Loucy (cell line): ENCODE results near the gene DHRS4L2.
A peak's percentile ranks its signal among the peaks of the same experiment; 100 is the strongest.
"Not testable (repeated sequence)": the region's sequence is repeated elsewhere in the genome, so short reads cannot be mapped to it uniquely, and the experiment has no call there.

ENCODE experiments used
- H2AFZ ChIP-seq: fragments of 200-600 bp; sonication (generic); 2 replicates; pipeline ENCODE4 v1.6.0; 2016; ENCODE audit warnings: antibody characterized with exemption, mild to moderate bottlenecking, low read length, moderate library complexity
- H3F3A ChIP-seq: fragments of 200-600 bp; 2 replicates; pipeline ENCODE4 v1.6.0; 2016; ENCODE audit warnings: antibody characterized with exemption, low read depth, mild to moderate bottlenecking
- H3K27me3 ChIP-seq: fragments of 200-600 bp; sonication (generic); 2 replicates; pipeline ENCODE4 v1.6.1; 2014; ENCODE audit warnings: low read length, mild to moderate bottlenecking; ENCODE audit not compliant: insufficient read depth, poor library complexity, severe bottlenecking
- H3K36me3 ChIP-seq: fragments of 200-600 bp; sonication (generic); 2 replicates; pipeline ENCODE4 v1.6.1; 2016; ENCODE audit warnings: low read length; ENCODE audit not compliant: insufficient read depth
- H3K4me1 ChIP-seq: fragments of 200-600 bp; sonication (generic); 2 replicates; pipeline ENCODE4 v1.5.1; 2014; ENCODE audit warnings: low read length, mild to moderate bottlenecking; ENCODE audit not compliant: insufficient read depth, poor library complexity, severe bottlenecking
- H3K4me2 ChIP-seq: fragments of 200-600 bp; sonication (generic); 2 replicates; pipeline ENCODE4 v1.6.0; 2014; ENCODE audit warnings: antibody characterized with exemption, low read length, low read depth, mild to moderate bottlenecking; ENCODE audit not compliant: poor library complexity, severe bottlenecking
- H3K4me3 ChIP-seq: fragments of 200-600 bp; sonication (generic); 2 replicates; pipeline ENCODE4 v1.5.1; 2014; ENCODE audit warnings: low read length, mild to moderate bottlenecking, mixed read lengths; ENCODE audit not compliant: poor library complexity, severe bottlenecking
- H3K79me2 ChIP-seq: fragments of 200-600 bp; sonication (generic); 2 replicates; pipeline ENCODE4 v1.6.1; 2014; ENCODE audit warnings: low read length; ENCODE audit not compliant: insufficient read depth
- H3K9ac ChIP-seq: fragments of 200-600 bp; sonication (generic); 2 replicates; pipeline ENCODE4 v1.6.0; 2014; ENCODE audit warnings: mild to moderate bottlenecking, low read depth, low read length, moderate library complexity; ENCODE audit not compliant: poor library complexity, severe bottlenecking
- H3K9me2 ChIP-seq: fragments of 200-600 bp; sonication (generic); replicated peaks from 2 replicates; pipeline ENCODE4 v1.6.1; 2016; ENCODE audit warnings: low read depth, low read length, mixed read lengths
- H3K9me3 ChIP-seq: fragments of 200-600 bp; sonication (generic); 2 replicates; pipeline ENCODE4 v1.6.1; 2014; ENCODE audit warnings: mild to moderate bottlenecking, antibody characterized with exemption, low read length, low read depth; ENCODE audit not compliant: insufficient read depth
- H4K20me1 ChIP-seq: fragments of 200-600 bp; sonication (generic); 2 replicates; pipeline ENCODE4 v1.6.0; 2014; ENCODE audit warnings: antibody characterized with exemption, low read length, mild to moderate bottlenecking; ENCODE audit not compliant: insufficient read depth, poor library complexity, severe bottlenecking

DHRS4L2 gene

DNA sequence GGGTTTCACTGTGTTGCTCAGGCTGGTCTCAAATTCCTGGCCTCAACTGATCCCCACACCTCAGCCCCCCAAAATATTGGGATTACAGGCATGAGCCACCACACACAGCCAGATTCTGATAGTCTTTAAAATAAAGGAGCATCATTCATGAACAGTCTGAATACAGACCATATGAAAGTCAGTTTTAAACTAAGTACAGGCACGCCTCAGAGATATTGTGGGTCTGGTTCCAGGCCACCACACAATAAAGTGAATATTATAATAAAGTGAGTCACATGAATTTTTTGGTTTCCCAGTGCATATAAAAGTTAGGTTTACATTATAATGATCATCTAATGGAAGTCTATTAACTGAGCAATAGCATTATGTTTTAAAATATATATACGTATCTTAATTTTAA, 8.1 kb downstream of the DHRS4L2 start:
- not testable (repeated sequence) for H3K9me2 ChIP-seq, H3K79me2 ChIP-seq, H3K27me3 ChIP-seq, H3K9ac ChIP-seq, H3K4me3 ChIP-seq, H3K36me3 ChIP-seq, H2AFZ ChIP-seq, H3K4me1 ChIP-seq, H4K20me1 ChIP-seq, H3F3A ChIP-seq, H3K9me3 ChIP-seq, H3K4me2 ChIP-seq

DNA sequence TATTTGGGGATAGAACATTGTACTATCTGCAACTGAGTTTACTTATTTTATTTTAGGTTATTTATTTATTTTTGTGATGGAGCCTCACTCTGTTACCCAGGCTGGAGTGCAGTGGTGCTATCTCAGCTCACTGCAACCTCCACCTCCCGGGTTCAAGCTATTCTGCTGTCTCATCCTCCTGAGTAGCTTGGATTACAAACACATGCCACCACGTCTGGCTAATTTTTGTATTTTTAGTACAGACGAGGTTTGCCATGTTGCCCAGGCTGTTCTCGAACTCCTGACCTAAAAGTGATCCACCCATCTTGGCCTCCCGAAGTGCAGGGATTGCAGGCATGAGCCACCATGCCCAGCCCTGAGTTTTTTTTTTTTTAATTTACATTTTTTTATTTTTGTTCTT, 10.9 kb downstream of the DHRS4L2 start:
- H4K20me1 ChIP-seq, H3K9me3 ChIP-seq, H3F3A ChIP-seq, H3K4me2 ChIP-seq, H3K79me2 ChIP-seq, H3K9ac ChIP-seq, H2AFZ ChIP-seq, H3K36me3 ChIP-seq, H3K4me3 ChIP-seq, H3K9me2 ChIP-seq, H3K4me1 ChIP-seq, H3K27me3 ChIP-seq: not testable (repeated sequence)

DNA sequence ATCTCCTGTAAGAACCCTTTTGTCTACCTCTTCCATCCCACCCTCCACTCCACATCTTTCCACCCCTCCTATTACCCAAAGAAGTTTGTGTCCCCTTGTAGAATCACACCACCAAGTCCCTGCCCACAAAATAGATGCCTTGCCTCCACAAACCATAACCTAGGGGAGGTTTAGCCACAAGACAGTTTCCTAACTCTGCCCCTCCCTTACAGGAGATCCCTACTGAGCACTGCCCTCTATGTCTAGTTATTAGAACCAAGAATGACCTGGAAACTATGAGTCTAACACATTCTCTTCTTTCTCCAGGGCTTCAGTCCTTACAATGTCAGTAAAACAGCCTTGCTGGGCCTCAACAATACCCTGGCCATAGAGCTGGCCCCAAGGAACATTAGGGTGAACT, 12.3 kb downstream of the DHRS4L2 start:
- not testable (repeated sequence) for H4K20me1 ChIP-seq

DNA sequence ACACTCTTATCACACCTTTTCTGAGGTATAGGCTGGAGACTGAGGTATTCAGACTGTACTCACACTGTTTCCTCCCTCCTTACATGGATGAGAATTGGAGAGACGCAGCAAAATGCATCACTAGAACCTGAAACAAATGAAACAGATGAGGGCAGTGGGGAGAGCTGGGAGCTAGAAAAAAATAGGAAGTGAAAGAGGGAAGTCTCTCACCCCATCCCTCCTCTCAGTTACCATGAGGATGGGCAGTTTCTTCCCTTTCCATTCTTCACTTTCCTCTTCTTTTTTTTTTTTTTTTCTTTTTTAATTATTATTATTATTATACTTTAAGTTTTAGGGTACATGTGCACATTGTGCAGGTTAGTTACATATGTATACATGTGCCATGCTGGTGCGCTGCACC, 12.9 kb downstream of the DHRS4L2 start:
- not testable (repeated sequence) for H2AFZ ChIP-seq, H3K4me2 ChIP-seq, H3K79me2 ChIP-seq, H3K36me3 ChIP-seq, H3K9me2 ChIP-seq, H3K9ac ChIP-seq, H4K20me1 ChIP-seq, H3K27me3 ChIP-seq, H3F3A ChIP-seq, H3K9me3 ChIP-seq, H3K4me3 ChIP-seq, H3K4me1 ChIP-seq

More for the DNA sequence above, 12.3 kb downstream of the DHRS4L2 start:
- not testable (repeated sequence) for H2AFZ ChIP-seq, H3K4me1 ChIP-seq, H3K9ac ChIP-seq, H3K9me3 ChIP-seq, H3F3A ChIP-seq, H3K79me2 ChIP-seq, H3K4me3 ChIP-seq, H3K9me2 ChIP-seq, H3K4me2 ChIP-seq, H3K27me3 ChIP-seq, H3K36me3 ChIP-seq

DNA sequence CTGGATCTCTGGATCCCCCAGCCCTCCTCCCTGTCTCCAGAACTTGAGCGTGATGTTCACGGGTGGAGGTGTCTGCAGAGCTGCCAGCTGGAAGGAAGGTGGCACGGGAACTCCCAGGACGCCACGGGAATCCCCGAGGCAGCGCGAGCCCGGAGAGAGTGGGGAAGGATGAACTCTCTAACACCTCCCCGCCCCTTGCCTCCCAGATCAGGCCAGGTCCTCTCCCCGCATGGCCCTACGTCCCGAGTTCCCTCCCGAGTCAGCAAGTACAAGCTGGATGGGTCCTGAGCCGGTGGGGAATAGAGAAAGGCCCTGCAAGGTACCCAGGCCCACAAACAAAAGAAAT, 17.7 kb downstream of the DHRS4L2 start:
- Histone ChIP-seq H3K4me3 (peak overlapping the region; percentile 65), H3K9ac (peak overlapping the region; percentile 50), H3K4me2 (peak overlapping the region; percentile 42)
- H3K4me1 ChIP-seq, H3K79me2 ChIP-seq, H3K9me2 ChIP-seq, H2AFZ ChIP-seq, H3K27me3 ChIP-seq, H3F3A ChIP-seq, H4K20me1 ChIP-seq, H3K36me3 ChIP-seq, H3K9me3 ChIP-seq: not testable (repeated sequence)

DNA sequence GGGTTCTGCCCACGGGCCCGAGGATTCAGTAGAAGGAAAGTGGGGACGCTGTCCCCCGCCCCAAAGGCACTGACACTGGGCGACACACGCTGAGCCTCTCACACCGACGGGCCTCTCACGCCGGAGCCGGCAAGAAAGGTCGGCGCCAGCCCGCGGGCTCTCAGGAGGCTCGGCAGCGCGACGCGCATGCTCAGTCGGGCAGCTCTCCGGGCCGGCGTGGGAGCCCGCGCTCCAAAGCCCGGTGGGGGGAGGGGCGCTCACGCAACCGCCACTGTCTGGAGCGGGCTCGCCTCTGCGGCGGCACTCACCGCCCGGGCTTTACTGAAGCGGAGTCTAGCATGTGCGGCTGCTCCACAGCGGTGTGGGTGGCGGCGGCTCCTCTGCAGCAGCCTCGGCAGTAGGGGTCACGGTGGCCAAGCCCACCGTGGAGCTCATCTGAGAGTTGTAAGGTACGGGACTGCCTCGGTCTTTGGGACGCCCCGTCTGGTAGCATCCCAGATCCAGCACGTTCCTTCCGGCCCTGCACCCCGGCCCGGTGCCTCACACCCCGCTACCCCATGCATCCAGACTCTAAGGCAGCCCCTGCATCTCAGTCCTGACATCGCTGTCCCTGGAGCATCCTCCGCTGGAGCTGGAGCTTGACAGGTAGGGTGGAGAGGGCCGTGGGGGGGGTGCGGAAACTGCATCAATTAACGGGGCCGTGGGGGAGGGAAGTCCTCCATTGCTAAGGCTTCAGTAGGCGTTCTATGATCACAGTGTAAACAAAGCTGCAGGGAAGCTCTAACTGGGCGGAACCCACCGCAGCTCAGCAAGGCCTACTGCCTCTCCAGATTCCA, 18.3 kb downstream of the DHRS4L2 start:
- H3K4me3 ChIP-seq = peak overlapping the region; percentile 65
- peak overlapping the region; percentile 50 for H3K9ac ChIP-seq

More for the DNA sequence above, 18.3 kb downstream of the DHRS4L2 start:
- peak overlapping the region; percentile 60; the same call in 1 of the 2 replicates for H2AFZ ChIP-seq
- H4K20me1 ChIP-seq, H3K27me3 ChIP-seq, H3F3A ChIP-seq, H3K79me2 ChIP-seq, H3K4me1 ChIP-seq, H3K9me3 ChIP-seq, H3K36me3 ChIP-seq, H3K9me2 ChIP-seq: not testable (repeated sequence)
- peak overlapping the region; percentile 42 for H3K4me2 ChIP-seq
